Breast epithelium (tissue), 3 donors: ENCODE measurements around the gene KCNIP4.

Experiments used
- POLR2A ChIP-seq: fragments of 450-650 bp; IDR thresholded peaks from one replicate; pipeline ENCODE4 v1.6.1; 2016; ENCODE audit warnings: antibody characterized with exemption, mild to moderate bottlenecking, moderate library complexity
- POLR2AphosphoS5 ChIP-seq, 3 donors: sonication (generic); formaldehyde crosslinking; IDR thresholded peaks; one replicate each; pipeline ENCODE4 v1.6.1; 2017; ENCODE audit warnings: antibody characterized with exemption in 3 of 3
- TF ChIP-seq, protein P1 (sequence below), 3 donors: fragments of 450-650 bp; IDR thresholded peaks; one replicate each; pipeline ENCODE4 v1.5.1; 2016 to 2017; ENCODE audit warnings: antibody characterized with exemption in 3 of 3, mild to moderate bottlenecking in 3 of 3, moderate library complexity in 3 of 3

DNA sequence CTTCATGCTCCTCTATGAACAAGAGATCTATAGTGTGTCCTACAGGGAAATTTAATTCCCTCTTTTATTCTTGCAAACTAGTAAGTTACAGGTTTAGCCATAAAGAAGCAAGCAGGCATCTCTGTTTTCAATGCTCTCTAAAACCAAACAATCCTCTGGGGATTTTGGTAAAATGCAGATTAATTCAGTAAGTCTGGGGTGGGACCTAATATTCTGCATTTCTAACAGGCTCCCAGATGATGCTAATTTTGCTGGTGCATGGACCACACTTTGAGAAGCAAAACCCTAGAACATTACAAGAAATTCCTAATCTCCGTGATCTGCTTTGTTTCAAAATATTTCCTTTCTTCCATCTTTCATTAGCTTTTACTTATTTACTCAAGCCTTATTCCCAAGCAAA is 903.5 kb downstream of the KCNIP4 start:
- TF ChIP-seq, protein P1, sequence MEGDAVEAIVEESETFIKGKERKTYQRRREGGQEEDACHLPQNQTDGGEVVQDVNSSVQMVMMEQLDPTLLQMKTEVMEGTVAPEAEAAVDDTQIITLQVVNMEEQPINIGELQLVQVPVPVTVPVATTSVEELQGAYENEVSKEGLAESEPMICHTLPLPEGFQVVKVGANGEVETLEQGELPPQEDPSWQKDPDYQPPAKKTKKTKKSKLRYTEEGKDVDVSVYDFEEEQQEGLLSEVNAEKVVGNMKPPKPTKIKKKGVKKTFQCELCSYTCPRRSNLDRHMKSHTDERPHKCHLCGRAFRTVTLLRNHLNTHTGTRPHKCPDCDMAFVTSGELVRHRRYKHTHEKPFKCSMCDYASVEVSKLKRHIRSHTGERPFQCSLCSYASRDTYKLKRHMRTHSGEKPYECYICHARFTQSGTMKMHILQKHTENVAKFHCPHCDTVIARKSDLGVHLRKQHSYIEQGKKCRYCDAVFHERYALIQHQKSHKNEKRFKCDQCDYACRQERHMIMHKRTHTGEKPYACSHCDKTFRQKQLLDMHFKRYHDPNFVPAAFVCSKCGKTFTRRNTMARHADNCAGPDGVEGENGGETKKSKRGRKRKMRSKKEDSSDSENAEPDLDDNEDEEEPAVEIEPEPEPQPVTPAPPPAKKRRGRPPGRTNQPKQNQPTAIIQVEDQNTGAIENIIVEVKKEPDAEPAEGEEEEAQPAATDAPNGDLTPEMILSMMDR (IDR thresholded peaks at IDR 0.05), result no peak
- TF ChIP-seq POLR2A (no peak), POLR2AphosphoS5 (IDR thresholded peaks at IDR 0.05) (no peak)
